NCI-H526 (cell line): Measurements from ENCODE around the gene FANCG.

Experiments used
- DNase-seq, 2 experiments: peaks; one replicate each; lab custom pipeline; 2025; lab: John Stamatoyannopoulos, UW

The FANCG gene

GRCh38 chr9:35079426-35080341, at the start of gene FANCG:
Gene FANCG, minus strand, starts transcription at chr9:35079942. Its CDS starts 418 bp downstream, at chr9:35079524.
- peak; percentile 86 to 94 for DNase-seq

GRCh38 chr9:35116898-35117551, 37.3 kb upstream of the FANCG start:
- peak; percentile 81 to 96 for DNase-seq

GRCh38 chr9:35116539-35116897, 36.8 kb upstream of the FANCG start:
- DNase-seq: no peak

- DNase-seq: peak; percentile 90 to 93
Measured at GRCh38 chr9:35115680-35116538, 36.2 kb upstream of the FANCG start, which contains the start of gene ATOSB. Gene ATOSB, minus strand, starts transcription at chr9:35115862. Its CDS starts 7,588 bp downstream, at chr9:35108274.

GRCh38 chr9:35114840-35115628, 35.3 kb upstream of the FANCG start:
- peak in 1 of 2 experiments; percentile 26 for DNase-seq

GRCh38 chr9:35114113-35114839, 34.5 kb upstream of the FANCG start:
- DNase-seq: peak; percentile 47 to 70

- DNase-seq: no peak
Measured at GRCh38 chr9:35112257-35113020, 32.7 kb upstream of the FANCG start.

GRCh38 chr9:35111001-35111933, 31.5 kb upstream of the FANCG start:
- DNase-seq: peak; percentile 94 to 98

GRCh38 chr9:35110327-35110761, 30.6 kb upstream of the FANCG start:
- DNase-seq: no peak

GRCh38 chr9:35108946-35109575, 29.3 kb upstream of the FANCG start:
- DNase-seq: no peak

- DNase-seq: no peak
Measured at GRCh38 chr9:35108461-35108860, 28.7 kb upstream of the FANCG start.

GRCh38 chr9:35107297-35108290, 27.9 kb upstream of the FANCG start:
- DNase-seq: no peak

- DNase-seq: no peak
Measured at GRCh38 chr9:35106343-35106730, 26.6 kb upstream of the FANCG start.

GRCh38 chr9:35105571-35106342, 26.0 kb upstream of the FANCG start:
- DNase-seq: no peak

- no peak for DNase-seq
Measured at GRCh38 chr9:35105126-35105525, 25.4 kb upstream of the FANCG start.

GRCh38 chr9:35104586-35104985, 24.8 kb upstream of the FANCG start:
- no peak for DNase-seq
